ENCODE data around the gene GJB3. TPM values are rescaled to one million over a fixed set of nuclear protein-coding genes. Genes with fewer than 3 reads are reported as not detected.

The GJB3 gene
- polyA plus RNA-seq, 1 donor (not counting 4 experiments of a cell fraction or from before 2014, with no cell fraction given), result 133 TPM

- dilution Hi-C loops (cut with MboI; ENCODE audit: extremely low pct_ligation_motif_present, low sequenced_read_pairs), result no loop called here
- Histone ChIP-seq H3K79me2 (ENCODE audit: control insufficient read depth, insufficient read depth, low read length) (peaks cover 19% of the 10 kb centered on the region), H3K27ac (ENCODE audit: control insufficient read depth, insufficient read depth, low read length) (no peak overlapping the region), H3K9me3 (ENCODE audit: control insufficient read depth, low read depth, low read length) (no peaks in the 10 kb centered on the region), H3K27me3 (ENCODE audit: control insufficient read depth, extremely low read depth, insufficient read depth, low read length) (no peaks in the 10 kb centered on the region), H4K20me1 (ENCODE audit: control insufficient read depth, extremely low read depth, insufficient read depth, low read length) (no peaks in the 10 kb centered on the region), H3K4me3 (ENCODE audit: control insufficient read depth in 2 of 3, extremely low read depth in 1 of 3, insufficient read depth in 2 of 3, low read depth in 1 of 3, low read length in 3 of 3) (no peak overlapping the region), H3K9ac (ENCODE audit: control insufficient read depth, extremely low read depth, insufficient read depth, low read length) (no peak overlapping the region), H3K4me2 (ENCODE audit: control insufficient read depth, extremely low read depth, insufficient read depth, low read depth, low read length) (no peak overlapping the region), H3K36me3 (ENCODE audit: control insufficient read depth in 2 of 2, extremely low read depth in 1 of 2, insufficient read depth in 2 of 2, low read length in 2 of 2) (peaks cover 0 to 3% of the 10 kb centered on the region in 2 experiments), H3K4me1 (ENCODE audit: control insufficient read depth, extremely low read depth, insufficient read depth, low read length) (peaks cover 39% of the 10 kb centered on the region), H2AFZ (ENCODE audit: control insufficient read depth, low read length) (peak overlapping the region; percentile 34), H3K9me1 (ENCODE audit: control insufficient read depth, extremely low read depth, insufficient read depth, low read length) (no peaks in the 10 kb centered on the region)
- FAIRE-seq (peak; percentile 70), DNase-seq (ENCODE audit: low read depth, low spot score) (no peak)
- TF ChIP-seq EZH2 (IDR thresholded peaks at IDR 0.05; ENCODE audit: low read length) (no peak), CTCF (optimal IDR thresholded peaks at IDR 0.05 in 1 of 3, IDR thresholded peaks at IDR 0.05 in 1 of 3, conservative IDR thresholded peaks at IDR 0.05 in 1 of 3; ENCODE audit: extremely low read depth in 1 of 3, insufficient read depth in 2 of 3, low read length in 3 of 3) (no peak)
These were observed 3.3 kb upstream of the GJB3 start for GRCh38 chr1:34777519-34778321.

- H3K9ac ChIP-seq (ENCODE audit: control insufficient read depth, extremely low read depth, insufficient read depth, low read length), result no peak overlapping the region
- no peak overlapping the region for H3K4me3 ChIP-seq (ENCODE audit: control insufficient read depth in 2 of 3, extremely low read depth in 1 of 3, insufficient read depth in 2 of 3, low read depth in 1 of 3, low read length in 3 of 3)
- H3K79me2 ChIP-seq (ENCODE audit: control insufficient read depth, insufficient read depth, low read length), result peaks cover 26% of the 10 kb centered on the region
- dilution Hi-C loops (cut with MboI; ENCODE audit: extremely low pct_ligation_motif_present, low sequenced_read_pairs), result no loop called here
- no peaks in the 10 kb centered on the region for H3K9me3 ChIP-seq (ENCODE audit: control insufficient read depth, low read depth, low read length)
- no peak for DNase-seq (ENCODE audit: low read depth, low spot score)
- H2AFZ ChIP-seq (ENCODE audit: control insufficient read depth, low read length), result peak overlapping the region; percentile 34
- peaks cover 0 to 3% of the 10 kb centered on the region in 2 experiments for H3K36me3 ChIP-seq (ENCODE audit: control insufficient read depth in 2 of 2, extremely low read depth in 1 of 2, insufficient read depth in 2 of 2, low read length in 2 of 2)
- H3K27me3 ChIP-seq (ENCODE audit: control insufficient read depth, extremely low read depth, insufficient read depth, low read length), result no peaks in the 10 kb centered on the region
- no peak for FAIRE-seq
- peak overlapping the region; percentile 94 for H3K27ac ChIP-seq (ENCODE audit: control insufficient read depth, insufficient read depth, low read length)
- no peaks in the 10 kb centered on the region for H3K9me1 ChIP-seq (ENCODE audit: control insufficient read depth, extremely low read depth, insufficient read depth, low read length)
- H3K4me2 ChIP-seq (ENCODE audit: control insufficient read depth, extremely low read depth, insufficient read depth, low read depth, low read length), result no peak overlapping the region
- H3K4me1 ChIP-seq (ENCODE audit: control insufficient read depth, extremely low read depth, insufficient read depth, low read length), result peaks cover 45% of the 10 kb centered on the region
- no peak for TF ChIP-seq EZH2 (IDR thresholded peaks at IDR 0.05; ENCODE audit: low read length)
- TF ChIP-seq CTCF (optimal IDR thresholded peaks at IDR 0.05 in 1 of 3, IDR thresholded peaks at IDR 0.05 in 1 of 3, conservative IDR thresholded peaks at IDR 0.05 in 1 of 3; ENCODE audit: extremely low read depth in 1 of 3, insufficient read depth in 2 of 3, low read length in 3 of 3), result no peak
- H4K20me1 ChIP-seq (ENCODE audit: control insufficient read depth, extremely low read depth, insufficient read depth, low read length), result no peaks in the 10 kb centered on the region
These were observed 2.6 kb upstream of the GJB3 start for GRCh38 chr1:34778381-34778780.

All from keratinocyte (primary cell).